OCI-LY1 (cell line): ENCODE measurements around the gene NEUROD2.

Source experiments
- H2AFZ ChIP-seq: fragments of 200-600 bp; sonication (generic), shearing (Covaris generic); 2 replicates; pipeline ENCODE4 v1.6.0; 2014; ENCODE audit warnings: antibody characterized with exemption, mild to moderate bottlenecking, low read length
- H3F3A ChIP-seq: fragments of 200-600 bp; sonication (generic), shearing (Covaris generic); 2 replicates; pipeline ENCODE4 v1.6.0; 2014; ENCODE audit warnings: mild to moderate bottlenecking, antibody characterized with exemption, low read length, moderate library complexity; ENCODE audit not compliant: insufficient read depth
- H3K27ac ChIP-seq: fragments of 200-600 bp; sonication (generic); 2 replicates; pipeline ENCODE4 v1.5.1; 2014; ENCODE audit warnings: low read length, mixed run types, mild to moderate bottlenecking, low read depth; ENCODE audit not compliant: poor library complexity, severe bottlenecking
- H3K27me3 ChIP-seq: fragments of 200-600 bp; sonication (generic); 2 replicates; pipeline ENCODE4 v1.6.0; 2014; ENCODE audit warnings: antibody characterized with exemption, mild to moderate bottlenecking, low read length, moderate library complexity; ENCODE audit not compliant: insufficient read depth
- H3K36me3 ChIP-seq: fragments of 200-600 bp; sonication (generic); 2 replicates; pipeline ENCODE4 v1.6.1; 2014; ENCODE audit warnings: mild to moderate bottlenecking, antibody characterized with exemption, low read length, moderate library complexity, mixed read lengths; ENCODE audit not compliant: insufficient read depth
- H3K4me1 ChIP-seq: fragments of 200-600 bp; sonication (generic); 2 replicates; pipeline ENCODE4 v1.5.1; 2014; ENCODE audit warnings: mild to moderate bottlenecking, low read length, moderate library complexity; ENCODE audit not compliant: insufficient read depth, severe bottlenecking
- H3K4me2 ChIP-seq: fragments of 200-600 bp; sonication (generic), shearing (Covaris generic); 2 replicates; pipeline ENCODE4 v1.6.1; 2014; ENCODE audit warnings: low read length
- H3K4me3 ChIP-seq: fragments of 200-600 bp; sonication (generic); 2 replicates; pipeline ENCODE4 v1.5.1; 2014; ENCODE audit warnings: low read length, low read depth, mild to moderate bottlenecking, mixed read lengths; ENCODE audit not compliant: poor library complexity, severe bottlenecking
- H3K79me2 ChIP-seq: fragments of 200-600 bp; shearing (Covaris generic); 2 replicates; pipeline ENCODE4 v1.6.1; 2016; ENCODE audit warnings: mixed run types, low read length, mixed read lengths; ENCODE audit not compliant: insufficient read depth
- H3K9ac ChIP-seq: fragments of 200-600 bp; sonication (generic), shearing (Covaris generic); 2 replicates; pipeline ENCODE4 v1.6.1; 2014; ENCODE audit warnings: mild to moderate bottlenecking, low read length, mixed read lengths
- H3K9me2 ChIP-seq: fragments of 200-600 bp; sonication (generic), shearing (Covaris generic); 2 replicates; pipeline ENCODE4 v1.6.1; 2014; ENCODE audit warnings: low read depth, mild to moderate bottlenecking, low read length, mixed read lengths
- H3K9me3 ChIP-seq: fragments of 200-600 bp; shearing (Covaris generic); 2 replicates; pipeline ENCODE4 v1.6.1; 2014; ENCODE audit warnings: low read length, mixed read lengths
- H4K20me1 ChIP-seq: fragments of 200-600 bp; sonication (generic), shearing (Covaris generic); 2 replicates; pipeline ENCODE4 v1.6.0; 2016; ENCODE audit warnings: mild to moderate bottlenecking, low read length; ENCODE audit not compliant: insufficient read depth
- CTCF ChIP-seq: fragments of 200-600 bp; sonication (generic), shearing (Covaris generic); IDR thresholded peaks from 2 replicates; pipeline ENCODE4 v1.5.1; 2017; ENCODE audit warnings: mild to moderate bottlenecking, antibody characterized with exemption, low read length, moderate library complexity, mixed read lengths
- EZH2 ChIP-seq: fragments of 200-600 bp; sonication (generic), shearing (Covaris generic); IDR thresholded peaks from 2 replicates; pipeline ENCODE4 v1.8.0; 2017; ENCODE audit warnings: borderline replicate concordance, mixed run types, mild to moderate bottlenecking, antibody characterized with exemption, low read length, moderate library complexity, mixed read lengths

NEUROD2 gene

DNA sequence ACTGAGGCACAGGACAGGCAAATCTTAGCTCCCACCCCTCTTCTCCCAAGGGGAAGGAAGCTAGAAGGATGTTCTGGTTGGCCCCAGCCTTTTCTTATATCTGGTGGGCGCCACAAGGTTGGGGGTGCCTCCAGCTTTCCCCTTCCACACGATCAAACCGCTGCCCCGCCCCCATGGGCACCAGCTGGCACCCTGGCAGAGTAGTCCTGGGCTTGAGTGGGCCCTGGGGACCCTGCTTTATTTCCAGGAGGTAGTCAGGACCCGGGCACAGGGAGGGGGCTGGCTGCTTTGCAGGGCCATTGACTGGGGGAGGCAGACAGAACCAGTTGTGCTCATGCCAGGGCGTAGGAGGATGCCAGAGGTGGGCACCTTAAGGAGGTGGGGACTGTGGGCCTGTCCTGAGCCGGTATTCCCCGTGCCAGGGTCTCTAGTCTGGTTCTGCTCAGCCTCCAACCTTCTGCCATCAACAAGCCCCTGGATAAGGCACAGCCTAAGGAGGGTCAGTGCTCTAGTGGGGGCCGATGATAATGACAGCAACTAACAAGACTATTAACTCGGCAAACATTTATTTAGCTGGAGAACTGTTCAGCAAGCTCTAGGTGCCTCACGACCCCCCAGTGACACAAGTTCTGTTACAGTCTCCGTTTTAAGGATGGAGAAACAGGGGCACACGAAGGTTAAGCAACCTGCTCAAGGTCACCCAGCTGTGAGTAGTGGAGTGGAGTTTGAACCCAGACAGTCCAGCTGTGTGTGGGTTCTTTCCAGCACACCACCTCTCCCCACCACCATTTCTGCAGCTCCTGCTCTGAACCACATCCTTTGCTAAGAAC is 11.5 kb upstream of the NEUROD2 start:
- no peaks in the 10 kb centered on the region for H3K36me3 ChIP-seq
- H3K4me2 ChIP-seq: no peak overlapping the region; the same call in 1 of the 2 replicates
- no peak overlapping the region for H2AFZ ChIP-seq
- H4K20me1 ChIP-seq: no peaks in the 10 kb centered on the region
- 0 out of 2 replicates have a peak, but pooled peaks cover 2% of the 10 kb centered on the region for H3F3A ChIP-seq
- no peaks in the 10 kb centered on the region for H3K79me2 ChIP-seq
- H3K27ac ChIP-seq: no peak overlapping the region
- H3K27me3 ChIP-seq: no peaks in the 10 kb centered on the region; the same call in 1 of the 2 replicates
- H3K9me3 ChIP-seq: no peaks in the 10 kb centered on the region
- no peaks in the 10 kb centered on the region for H3K9me2 ChIP-seq
- TF ChIP-seq CTCF: no peak
- no peak for TF ChIP-seq EZH2
- H3K4me1 ChIP-seq: peaks cover 25% of the 10 kb centered on the region
- H3K4me3 ChIP-seq: no peak overlapping the region
- H3K9ac ChIP-seq: no peak overlapping the region; the same call in 1 of the 2 replicates

- Histone ChIP-seq H2AFZ (peak overlapping the region; percentile 39; the same call in 1 of the 2 replicates), H3K4me3 (peak overlapping the region; percentile 63), H3K4me2 (peak overlapping the region; percentile 88), H3K27ac (no peak overlapping the region), H3K79me2 (no peaks in the 10 kb centered on the region), H4K20me1 (no peaks in the 10 kb centered on the region), H3F3A (0 out of 2 replicates have a peak, but pooled peaks cover 2% of the 10 kb centered on the region), H3K9me2 (no peaks in the 10 kb centered on the region), H3K36me3 (no peaks in the 10 kb centered on the region), H3K4me1 (peaks cover 24% of the 10 kb centered on the region), H3K9me3 (no peaks in the 10 kb centered on the region), H3K9ac (peak overlapping the region; percentile 74), H3K27me3 (no peaks in the 10 kb centered on the region; the same call in 1 of the 2 replicates)
- TF ChIP-seq CTCF (no peak), EZH2 (no peak)
Measured at GRCh38 chr17:39618246-39618913, 10.7 kb upstream of the NEUROD2 start.

GRCh38 chr17:39617446-39618245 is 9.9 kb upstream of the NEUROD2 start:
- peak overlapping the region; percentile 63 for H3K4me3 ChIP-seq
- no peaks in the 10 kb centered on the region for H3K36me3 ChIP-seq
- H3K79me2 ChIP-seq: no peaks in the 10 kb centered on the region
- H3K9ac ChIP-seq: peak overlapping the region; percentile 74
- no peak for TF ChIP-seq EZH2
- no peak for TF ChIP-seq CTCF
- 0 out of 2 replicates have a peak, but pooled peaks cover 2% of the 10 kb centered on the region for H3F3A ChIP-seq
- no peaks in the 10 kb centered on the region for H4K20me1 ChIP-seq
- H3K9me2 ChIP-seq: no peaks in the 10 kb centered on the region
- H3K4me1 ChIP-seq: peaks cover 18% of the 10 kb centered on the region
- no peaks in the 10 kb centered on the region; the same call in 1 of the 2 replicates for H3K27me3 ChIP-seq
- H3K27ac ChIP-seq: no peak overlapping the region
- no peaks in the 10 kb centered on the region for H3K9me3 ChIP-seq
- H3K4me2 ChIP-seq: peak overlapping the region; percentile 88
- no peak overlapping the region for H2AFZ ChIP-seq
